ENCODE data around the gene NDEL1.

- TF ChIP-seq CTCF (IDR thresholded peaks at IDR 0.05 in 4 of 5, conservative IDR thresholded peaks at IDR 0.05 in 1 of 5) (no peak), POLR2A (IDR thresholded peaks at IDR 0.05) (no peak)
Observed at GRCh38 chr17:8477715-8478441, 42.2 kb downstream of the NDEL1 start.
